ENCODE measurements around the gene CD59.

Gene CD59

DNA sequence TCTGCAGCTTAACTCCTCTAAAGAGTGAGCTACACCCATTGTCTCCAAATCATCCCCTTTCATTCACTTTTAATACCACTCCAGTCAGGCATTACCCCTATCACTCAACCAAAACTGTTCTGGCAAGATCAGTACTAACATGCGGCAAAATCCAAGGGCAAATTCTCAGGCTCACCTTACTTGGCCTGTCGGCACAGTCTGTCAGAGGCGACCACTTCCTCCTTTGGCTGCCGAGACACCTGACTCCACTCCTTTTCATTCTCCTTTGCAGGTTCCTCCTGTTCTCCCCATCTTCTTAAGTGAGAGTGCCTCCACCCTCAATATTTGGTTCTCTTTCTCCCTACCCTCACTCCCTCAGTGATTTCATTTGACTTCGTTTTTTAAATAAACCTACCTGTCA is 39.8 kb downstream of the CD59 start:
- H3K36me3 ChIP-seq (ENCODE audit: control insufficient read depth, insufficient read depth, low read length) = no peaks in the 10 kb centered on the region
- H3K4me3 ChIP-seq (replicated peaks; ENCODE audit: low read depth, low read length) = no peak overlapping the region
- TF ChIP-seq, protein P1, sequence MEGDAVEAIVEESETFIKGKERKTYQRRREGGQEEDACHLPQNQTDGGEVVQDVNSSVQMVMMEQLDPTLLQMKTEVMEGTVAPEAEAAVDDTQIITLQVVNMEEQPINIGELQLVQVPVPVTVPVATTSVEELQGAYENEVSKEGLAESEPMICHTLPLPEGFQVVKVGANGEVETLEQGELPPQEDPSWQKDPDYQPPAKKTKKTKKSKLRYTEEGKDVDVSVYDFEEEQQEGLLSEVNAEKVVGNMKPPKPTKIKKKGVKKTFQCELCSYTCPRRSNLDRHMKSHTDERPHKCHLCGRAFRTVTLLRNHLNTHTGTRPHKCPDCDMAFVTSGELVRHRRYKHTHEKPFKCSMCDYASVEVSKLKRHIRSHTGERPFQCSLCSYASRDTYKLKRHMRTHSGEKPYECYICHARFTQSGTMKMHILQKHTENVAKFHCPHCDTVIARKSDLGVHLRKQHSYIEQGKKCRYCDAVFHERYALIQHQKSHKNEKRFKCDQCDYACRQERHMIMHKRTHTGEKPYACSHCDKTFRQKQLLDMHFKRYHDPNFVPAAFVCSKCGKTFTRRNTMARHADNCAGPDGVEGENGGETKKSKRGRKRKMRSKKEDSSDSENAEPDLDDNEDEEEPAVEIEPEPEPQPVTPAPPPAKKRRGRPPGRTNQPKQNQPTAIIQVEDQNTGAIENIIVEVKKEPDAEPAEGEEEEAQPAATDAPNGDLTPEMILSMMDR (IDR thresholded peaks at IDR 0.05; ENCODE audit: insufficient read depth, low read length, poor library complexity, severe bottlenecking) = no peak
- DNase-seq (ENCODE audit: extremely low read depth, insufficient read length) = no peak
- no peaks in the 10 kb centered on the region; the same call in 1 of the 2 replicates for H3K27me3 ChIP-seq (replicated peaks; ENCODE audit: control insufficient read depth, insufficient read depth, low read length)

DNA sequence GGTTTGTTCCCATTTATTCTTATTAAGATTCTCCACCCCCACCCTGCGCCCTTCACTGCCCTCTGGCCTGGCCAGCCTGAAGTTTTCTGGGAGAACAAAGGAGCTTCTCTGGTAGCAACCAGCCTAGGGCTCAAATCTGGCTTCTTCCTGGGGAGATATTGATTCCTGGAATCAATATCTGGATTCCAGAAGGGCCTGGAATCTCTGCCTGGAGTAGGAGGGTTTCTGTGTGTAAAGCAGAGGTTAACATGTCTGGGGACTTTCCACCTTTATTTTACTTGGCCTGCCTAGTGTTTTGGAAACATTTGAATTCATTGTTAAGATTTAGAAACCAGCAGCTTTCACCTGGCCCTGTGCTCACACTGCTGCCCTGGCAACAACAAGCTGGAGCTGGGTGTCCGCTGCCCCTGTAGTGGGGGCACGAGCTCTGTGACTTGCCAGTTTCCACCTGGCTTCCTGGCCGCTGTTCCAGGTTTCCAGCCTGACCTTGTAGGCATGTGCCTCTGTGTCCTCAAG is 41.1 kb downstream of the CD59 start:
- Histone ChIP-seq H3K4me3 (replicated peaks; ENCODE audit: low read depth, low read length) (no peak overlapping the region), H3K27me3 (replicated peaks; ENCODE audit: control insufficient read depth, insufficient read depth, low read length) (no peaks in the 10 kb centered on the region; the same call in 1 of the 2 replicates), H3K36me3 (ENCODE audit: control insufficient read depth, insufficient read depth, low read length) (no peaks in the 10 kb centered on the region)
- TF ChIP-seq, protein P1 (IDR thresholded peaks at IDR 0.05; ENCODE audit: insufficient read depth, low read length, poor library complexity, severe bottlenecking) = no peak
- no peak for DNase-seq (ENCODE audit: extremely low read depth, insufficient read length)

DNA sequence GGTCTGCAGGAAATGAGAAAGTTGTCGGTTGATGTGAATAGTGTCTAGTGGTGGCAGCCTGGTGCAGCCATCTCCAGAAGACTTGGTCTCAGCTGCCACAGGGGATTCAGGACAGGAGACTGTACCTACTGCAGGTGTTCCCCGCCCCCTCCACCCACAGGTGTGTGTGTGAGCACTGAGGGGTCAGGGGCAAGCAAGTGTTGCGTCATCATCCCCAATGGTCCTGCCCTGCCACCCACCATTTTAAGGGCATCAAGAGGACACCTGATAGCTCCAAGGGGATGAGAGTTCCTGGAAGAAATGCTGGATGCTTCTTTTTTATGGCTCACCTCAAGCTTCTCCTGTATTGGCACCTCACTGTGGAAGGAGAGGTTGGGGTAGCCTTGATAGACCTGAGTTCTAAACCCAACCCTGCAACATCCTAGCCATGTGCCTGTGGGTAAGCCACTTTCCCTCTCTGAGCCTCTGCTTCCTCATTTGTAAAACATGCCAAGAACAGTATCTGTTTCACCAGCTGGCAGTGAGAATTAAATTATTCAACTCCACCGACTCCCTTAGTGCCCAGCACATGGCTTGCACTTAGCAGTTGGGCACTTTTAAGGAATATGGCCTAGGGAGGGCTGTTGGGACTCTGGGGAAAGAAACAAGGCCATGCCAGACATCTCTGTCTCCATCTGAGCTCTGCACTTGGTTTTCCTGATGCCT is 41.7 kb downstream of the CD59 start:
- H3K4me3 ChIP-seq (replicated peaks; ENCODE audit: low read depth, low read length) = no peak overlapping the region
- no peaks in the 10 kb centered on the region for H3K36me3 ChIP-seq (ENCODE audit: control insufficient read depth, insufficient read depth, low read length)
- TF ChIP-seq, protein P1 (IDR thresholded peaks at IDR 0.05; ENCODE audit: insufficient read depth, low read length, poor library complexity, severe bottlenecking) = no peak
- H3K27me3 ChIP-seq (replicated peaks; ENCODE audit: control insufficient read depth, insufficient read depth, low read length) = no peaks in the 10 kb centered on the region
- no peak for DNase-seq (ENCODE audit: extremely low read depth, insufficient read length)

DNA sequence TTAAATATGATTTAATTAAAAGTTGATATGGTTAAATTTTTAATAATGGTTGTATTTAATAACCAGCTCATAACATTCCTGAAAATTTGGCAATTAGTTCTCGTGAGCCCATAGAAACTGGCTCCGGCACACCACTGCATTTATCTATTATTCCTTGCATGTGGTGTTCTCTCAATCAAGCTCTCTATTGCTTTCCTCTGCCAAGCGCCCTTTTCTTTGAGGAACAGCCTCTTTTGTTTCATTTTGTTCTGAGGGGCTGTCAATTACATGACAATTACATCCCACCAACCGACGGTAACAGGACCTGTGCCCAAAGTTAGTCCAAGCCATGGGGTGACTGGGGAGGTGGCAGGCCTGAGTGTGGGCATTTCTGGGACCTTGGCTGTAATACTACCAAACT is 43.7 kb downstream of the CD59 start:
- DNase-seq (ENCODE audit: extremely low read depth, insufficient read length) = no peak
- H3K36me3 ChIP-seq (ENCODE audit: control insufficient read depth, insufficient read depth, low read length) = no peaks in the 10 kb centered on the region
- no peak overlapping the region for H3K4me3 ChIP-seq (replicated peaks; ENCODE audit: low read depth, low read length)
- TF ChIP-seq, protein P1 (IDR thresholded peaks at IDR 0.05; ENCODE audit: insufficient read depth, low read length, poor library complexity, severe bottlenecking) = no peak
- no peaks in the 10 kb centered on the region for H3K27me3 ChIP-seq (replicated peaks; ENCODE audit: control insufficient read depth, insufficient read depth, low read length)

DNA sequence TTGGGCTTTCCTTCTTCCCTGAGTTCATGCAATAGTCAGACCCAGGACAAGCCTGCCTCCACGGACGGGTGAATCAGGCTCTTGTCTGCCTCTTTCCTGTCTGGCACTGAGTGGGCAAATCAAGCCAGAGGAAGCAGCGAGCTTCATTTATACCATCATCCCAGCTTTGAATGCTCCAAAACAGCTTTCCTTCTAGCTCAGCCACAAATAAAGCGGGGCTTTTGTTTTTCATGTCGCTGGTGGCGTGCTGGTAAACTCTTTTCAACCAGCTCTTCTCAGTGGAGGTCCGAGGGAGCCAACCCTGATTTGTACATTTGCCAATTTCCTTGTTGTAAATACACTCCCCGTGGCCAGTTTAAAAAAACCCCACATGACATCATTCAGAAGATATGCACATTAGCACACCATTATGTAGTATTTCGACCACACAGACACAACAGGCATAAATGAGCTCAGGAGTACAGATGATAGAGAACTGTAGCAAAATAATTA is 44.2 kb downstream of the CD59 start:
- DNase-seq (ENCODE audit: extremely low read depth, insufficient read length) = no peak
- no peak overlapping the region for H3K4me3 ChIP-seq (replicated peaks; ENCODE audit: low read depth, low read length)

More for the DNA sequence above, 44.2 kb downstream of the CD59 start:
- Histone ChIP-seq H3K27me3 (replicated peaks; ENCODE audit: control insufficient read depth, insufficient read depth, low read length) (no peaks in the 10 kb centered on the region), H3K36me3 (ENCODE audit: control insufficient read depth, insufficient read depth, low read length) (no peaks in the 10 kb centered on the region)
- TF ChIP-seq, protein P1 (IDR thresholded peaks at IDR 0.05; ENCODE audit: insufficient read depth, low read length, poor library complexity, severe bottlenecking) = no peak

Data from GM06990 (cell line).